GM19397 (cell line): ENCODE results near the gene NSD2.
"Not testable (repeated sequence)": the region's sequence is repeated elsewhere in the genome, so short reads cannot be mapped to it uniquely, and the experiment has no call there.

Experiments
- ATAC-seq: cut with Tn5 transposase; IDR thresholded peaks from one replicate; pipeline ENCODE4 v1.9.1; 2021; ENCODE audit warnings: mild to moderate bottlenecking, moderate library complexity; ENCODE audit not compliant: unreplicated experiment

Gene NSD2

DNA sequence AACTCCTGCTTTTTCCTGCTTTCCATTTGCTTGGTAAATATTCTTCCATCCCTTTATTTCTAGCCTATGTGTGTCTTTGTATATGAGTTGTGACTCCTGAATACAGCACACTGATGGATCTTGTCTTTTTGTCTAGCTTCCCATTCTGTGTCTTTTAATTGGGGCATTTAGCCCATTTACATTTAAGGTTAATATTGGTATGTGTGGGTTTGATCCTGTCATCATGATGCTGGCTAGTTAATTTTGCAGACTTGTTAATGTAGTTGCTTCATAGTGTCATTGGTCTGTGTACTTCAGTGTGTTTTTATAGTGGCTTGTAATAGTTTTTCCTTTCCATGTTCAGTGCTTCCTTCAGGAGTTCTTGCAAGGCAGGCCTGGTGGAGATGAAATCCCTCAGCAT, 160.0 kb downstream of the NSD2 start:
- ATAC-seq = not testable (repeated sequence)
